HepG2 (cell line): Measurements from ENCODE around the gene TOB2. TPM values are rescaled to one million over a fixed set of nuclear protein-coding genes. Genes with fewer than 3 reads are reported as not detected.

ENCODE experiments used
- MBNL3 ChIP-seq: fragments of 250-450 bp; sonication (Bioruptor Pico); conservative IDR thresholded peaks from 2 replicates; pipeline ENCODE4 v1.8.0; 2022; ENCODE audit warnings: mild to moderate bottlenecking, inconsistent platforms
- PRDM10 ChIP-seq: sonication (generic); formaldehyde crosslinking; IDR thresholded peaks from 2 replicates; pipeline ENCODE4 v1.4.0; 2020; ENCODE audit warnings: low read depth, missing genetic modification reagents
- SOX6 ChIP-seq, 2 experiments: fragments of 450-650 bp in 1 of 2; sonication (generic) in 1 of 2; formaldehyde crosslinking in 1 of 2; IDR thresholded peaks; 2 replicates each; pipeline versions ENCODE4 v1.4.0 to v1.6.1; 2017 to 2020; ENCODE audit warnings: antibody characterized with exemption in 1 of 2, mild to moderate bottlenecking in 1 of 2, missing genetic modification reagents in 1 of 2
- ZHX2 ChIP-seq, 2 experiments: sonication (generic) in 1 of 2; formaldehyde crosslinking in 1 of 2; IDR thresholded peaks; 2 replicates each; pipeline versions ENCODE4 v1.6.1 to v1.9.0; 2014 to 2022; ENCODE audit warnings: antibody characterized with exemption in 1 of 2, borderline replicate concordance in 1 of 2, inconsistent platforms in 1 of 2, low read depth in 1 of 2, missing genetic modification reagents in 1 of 2
- ZNF232 ChIP-seq: sonication (generic); formaldehyde crosslinking; IDR thresholded peaks from 2 replicates; pipeline ENCODE4 v1.4.0; 2020; ENCODE audit warnings: missing genetic modification reagents, borderline replicate concordance
- ZNF326 ChIP-seq: sonication (generic); formaldehyde crosslinking; IDR thresholded peaks from 2 replicates; pipeline ENCODE4 v1.4.0; 2020; ENCODE audit warnings: missing genetic modification reagents, borderline replicate concordance
- ZNF83 ChIP-seq: sonication (generic); formaldehyde crosslinking; IDR thresholded peaks from 2 replicates; pipeline ENCODE4 v1.4.0; 2020; ENCODE audit warnings: missing genetic modification reagents, mild to moderate bottlenecking, borderline replicate concordance
- polyA plus RNA-seq, 8 experiments: library from polyadenylated mRNA; depleted of rRNA in 3 of 8; stranded (reverse) in 7 of 8; unstranded in 1 of 8; fragments of >200 nt; fragmentation: Illumina TruSeq in 4 of 8; extraction: Trizol in 4 of 8; gene quantifications; 2 replicates each; pipeline versions ENCODE4 v1.2.1 to v1.2.3, GENCODE V29; 2011 to 2016; ENCODE audit warnings: low read depth in 4 of 8, missing spikeins in 1 of 8, mixed read lengths in 1 of 8; ENCODE audit not compliant: insufficient read depth in 1 of 8
- total RNA-seq, 5 experiments: library from RNA; depleted of rRNA; stranded (reverse); fragments of >200 nt; fragmentation: Illumina TruSeq; extraction: Trizol; gene quantifications; 2 replicates each; pipeline ENCODE4 v1.2.3, GENCODE V29; 2016; ENCODE audit warnings: low read depth in 1 of 5
- TF ChIP-seq, protein P1 (sequence below): sonication (generic); formaldehyde crosslinking; IDR thresholded peaks from 2 replicates; pipeline ENCODE4 v1.5.0; 2020; ENCODE audit warnings: missing genetic modification reagents
- TF ChIP-seq, protein P2 (sequence below): sonication (generic); formaldehyde crosslinking; IDR thresholded peaks from 2 replicates; pipeline ENCODE4 v1.5.1; 2020; ENCODE audit warnings: mild to moderate bottlenecking, missing genetic modification reagents, moderate library complexity

The TOB2 gene
- total and polyA plus RNA-seq, 2 of the 13 experiments (the other 11 are each of a cell fraction or from before 2014, with no cell fraction given) = 12.2 to 13.7 TPM

- no peak for TF ChIP-seq ZHX2 (IDR thresholded peaks at IDR 0.05; ENCODE audit: low read depth)
- 0 out of 2 replicates have a peak, but pooled peaks have one; percentile 20 for TF ChIP-seq ZHX2 (CRISPR knock-in tag; IDR thresholded peaks at IDR 0.05; ENCODE audit: borderline replicate concordance)
- TF ChIP-seq, protein P1, sequence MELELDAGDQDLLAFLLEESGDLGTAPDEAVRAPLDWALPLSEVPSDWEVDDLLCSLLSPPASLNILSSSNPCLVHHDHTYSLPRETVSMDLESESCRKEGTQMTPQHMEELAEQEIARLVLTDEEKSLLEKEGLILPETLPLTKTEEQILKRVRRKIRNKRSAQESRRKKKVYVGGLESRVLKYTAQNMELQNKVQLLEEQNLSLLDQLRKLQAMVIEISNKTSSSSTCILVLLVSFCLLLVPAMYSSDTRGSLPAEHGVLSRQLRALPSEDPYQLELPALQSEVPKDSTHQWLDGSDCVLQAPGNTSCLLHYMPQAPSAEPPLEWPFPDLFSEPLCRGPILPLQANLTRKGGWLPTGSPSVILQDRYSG (CRISPR knock-in tag) = 0 out of 2 replicates have a peak, but pooled peaks have one; percentile 26
- no peak for TF ChIP-seq PRDM10 (CRISPR knock-in tag)
- TF ChIP-seq ZNF83 (CRISPR knock-in tag) = 0 out of 2 replicates have a peak, but pooled peaks have one; percentile 51
- no peak for TF ChIP-seq ZNF326 (CRISPR knock-in tag)
- peak; percentile 73 for TF ChIP-seq ZNF232 (CRISPR knock-in tag)
- TF ChIP-seq SOX6 (IDR thresholded peaks at IDR 0.05) = no peak
- TF ChIP-seq SOX6 (CRISPR knock-in tag; IDR thresholded peaks at IDR 0.05) = no peak
- TF ChIP-seq, protein P2, sequence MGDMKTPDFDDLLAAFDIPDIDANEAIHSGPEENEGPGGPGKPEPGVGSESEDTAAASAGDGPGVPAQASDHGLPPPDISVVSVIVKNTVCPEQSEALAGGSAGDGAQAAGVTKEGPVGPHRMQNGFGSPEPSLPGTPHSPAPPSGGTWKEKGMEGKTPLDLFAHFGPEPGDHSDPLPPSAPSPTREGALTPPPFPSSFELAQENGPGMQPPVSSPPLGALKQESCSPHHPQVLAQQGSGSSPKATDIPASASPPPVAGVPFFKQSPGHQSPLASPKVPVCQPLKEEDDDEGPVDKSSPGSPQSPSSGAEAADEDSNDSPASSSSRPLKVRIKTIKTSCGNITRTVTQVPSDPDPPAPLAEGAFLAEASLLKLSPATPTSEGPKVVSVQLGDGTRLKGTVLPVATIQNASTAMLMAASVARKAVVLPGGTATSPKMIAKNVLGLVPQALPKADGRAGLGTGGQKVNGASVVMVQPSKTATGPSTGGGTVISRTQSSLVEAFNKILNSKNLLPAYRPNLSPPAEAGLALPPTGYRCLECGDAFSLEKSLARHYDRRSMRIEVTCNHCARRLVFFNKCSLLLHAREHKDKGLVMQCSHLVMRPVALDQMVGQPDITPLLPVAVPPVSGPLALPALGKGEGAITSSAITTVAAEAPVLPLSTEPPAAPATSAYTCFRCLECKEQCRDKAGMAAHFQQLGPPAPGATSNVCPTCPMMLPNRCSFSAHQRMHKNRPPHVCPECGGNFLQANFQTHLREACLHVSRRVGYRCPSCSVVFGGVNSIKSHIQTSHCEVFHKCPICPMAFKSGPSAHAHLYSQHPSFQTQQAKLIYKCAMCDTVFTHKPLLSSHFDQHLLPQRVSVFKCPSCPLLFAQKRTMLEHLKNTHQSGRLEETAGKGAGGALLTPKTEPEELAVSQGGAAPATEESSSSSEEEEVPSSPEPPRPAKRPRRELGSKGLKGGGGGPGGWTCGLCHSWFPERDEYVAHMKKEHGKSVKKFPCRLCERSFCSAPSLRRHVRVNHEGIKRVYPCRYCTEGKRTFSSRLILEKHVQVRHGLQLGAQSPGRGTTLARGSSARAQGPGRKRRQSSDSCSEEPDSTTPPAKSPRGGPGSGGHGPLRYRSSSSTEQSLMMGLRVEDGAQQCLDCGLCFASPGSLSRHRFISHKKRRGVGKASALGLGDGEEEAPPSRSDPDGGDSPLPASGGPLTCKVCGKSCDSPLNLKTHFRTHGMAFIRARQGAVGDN (CRISPR knock-in tag) = peak; percentile 38
- TF ChIP-seq MBNL3 = no peak
Observed at GRCh38 chr22:41447435-41448188, 1.0 kb upstream of the TOB2 start (continued).
